Measurements from ENCODE around the gene CRPPA.
"Not testable (repeated sequence)": the region's sequence is repeated elsewhere in the genome, so short reads cannot be mapped to it uniquely, and the experiment has no call there.

The CRPPA gene

DNA sequence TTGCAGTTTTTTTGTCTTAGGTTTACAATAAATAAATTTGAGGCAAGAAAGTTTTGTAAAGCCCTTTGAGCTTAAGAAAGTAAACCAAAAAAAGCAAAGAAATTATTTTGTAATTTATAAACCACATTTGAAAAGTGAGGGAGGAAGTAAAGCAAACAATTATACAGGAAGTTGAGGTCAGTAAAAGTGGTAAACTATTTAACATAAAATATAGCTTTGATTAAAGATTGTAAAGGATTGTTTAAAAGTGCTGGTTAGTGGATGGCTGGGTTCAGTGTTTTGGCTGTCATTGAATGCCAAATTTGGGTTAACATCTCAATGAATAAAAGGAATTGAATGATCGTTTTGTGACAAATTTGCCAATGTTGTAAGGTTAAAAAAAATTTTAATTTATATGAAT lies 34.3 kb upstream of the CRPPA start:
- POLR2A ChIA-PET, result no interaction called here
- DNase-seq (ENCODE audit: extremely low spot score), result no peak
- TF ChIP-seq ARNT (IDR thresholded peaks at IDR 0.05) (no peak), ZNF384 (IDR thresholded peaks at IDR 0.05) (no peak), TARDBP (IDR thresholded peaks at IDR 0.05) (no peak), ELF4 (IDR thresholded peaks at IDR 0.05) (no peak)
- CTCF ChIA-PET, result no interaction called here

DNA sequence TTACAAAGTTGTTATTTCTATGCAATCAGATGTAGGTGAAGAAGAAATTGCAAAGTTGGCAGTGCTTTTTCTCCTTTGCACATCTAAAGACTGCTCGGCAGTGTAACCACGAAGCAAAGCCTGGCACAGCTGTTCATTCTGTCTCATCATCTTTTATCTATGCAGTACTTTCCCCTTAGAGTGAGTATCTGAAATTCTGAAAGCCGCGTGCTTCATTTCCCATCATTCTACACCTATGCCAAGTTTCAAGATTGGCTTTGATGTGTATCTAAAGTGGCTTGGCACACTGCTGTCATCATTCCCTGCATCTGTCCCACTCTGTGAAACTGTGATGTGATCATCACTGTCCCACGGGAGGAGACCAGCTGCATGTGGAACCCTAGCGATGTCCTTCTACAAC lies 29.0 kb upstream of the CRPPA start:
- no peak for DNase-seq (ENCODE audit: extremely low spot score)
- CTCF ChIA-PET, result interaction anchor here (1.0 kb wide), 1 partner anchor 10 kb away, joined by 3 read pairs; no protein-coding TSS in a partner anchor
- POLR2A ChIA-PET, result no interaction called here
- TF ChIP-seq ELF4 (IDR thresholded peaks at IDR 0.05) (no peak), L3MBTL2 (conservative IDR thresholded peaks at IDR 0.05) (no peak), LEF1 (IDR thresholded peaks at IDR 0.05; ENCODE audit: borderline replicate concordance) (no peak), SP1 (IDR thresholded peaks at IDR 0.05) (no peak), CTBP1 (IDR thresholded peaks at IDR 0.05; ENCODE audit: borderline replicate concordance) (no peak), ARNT (IDR thresholded peaks at IDR 0.05) (no peak), FOXA1 (IDR thresholded peaks at IDR 0.05) (no peak), FOXK2 (IDR thresholded peaks at IDR 0.05) (no peak), BHLHE40 (IDR thresholded peaks at IDR 0.05; ENCODE audit: borderline replicate concordance) (no peak), NFRKB (IDR thresholded peaks at IDR 0.05) (no peak), ZNF384 (IDR thresholded peaks at IDR 0.05) (no peak), SUZ12 (IDR thresholded peaks at IDR 0.05) (no peak), TARDBP (IDR thresholded peaks at IDR 0.05) (no peak)

DNA sequence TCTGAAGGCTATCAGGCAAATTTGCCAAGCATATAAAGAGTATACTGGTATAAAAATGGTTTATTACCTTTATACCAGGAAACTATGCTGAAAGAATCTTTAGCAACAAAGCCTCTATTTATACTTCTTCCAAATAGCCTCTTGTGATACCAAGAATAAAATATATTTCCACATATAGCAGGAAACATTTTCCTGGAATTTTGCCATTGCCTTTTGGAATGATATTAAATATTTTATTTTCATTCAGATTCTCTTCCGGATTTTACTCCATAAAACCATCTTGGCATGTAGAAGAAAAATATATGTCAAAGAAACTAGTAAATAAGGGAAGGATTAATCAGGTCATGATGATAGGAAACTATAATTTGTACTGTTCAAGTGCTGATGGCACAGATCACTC lies 26.5 kb upstream of the CRPPA start:
- DNase-seq (ENCODE audit: extremely low spot score), result no peak
- ChIA-PET CTCF (no interaction called here), POLR2A (interaction anchor here (1.6 kb wide), 1 partner anchor 28 kb away, joined by 3 read pairs; no protein-coding TSS in a partner anchor)
- no peak for TF ChIP-seq ARNT (IDR thresholded peaks at IDR 0.05)
- TF ChIP-seq L3MBTL2 (conservative IDR thresholded peaks at IDR 0.05), result no peak
- no peak for TF ChIP-seq FOXK2 (IDR thresholded peaks at IDR 0.05)
- no peak for TF ChIP-seq NFRKB (IDR thresholded peaks at IDR 0.05)
- TF ChIP-seq LEF1 (IDR thresholded peaks at IDR 0.05; ENCODE audit: borderline replicate concordance), result no peak
- TF ChIP-seq FOXA1 (IDR thresholded peaks at IDR 0.05), result no peak
- TF ChIP-seq FOXM1 (IDR thresholded peaks at IDR 0.05; ENCODE audit: borderline replicate concordance), result no peak
- no peak for TF ChIP-seq ELF4 (IDR thresholded peaks at IDR 0.05)
- TF ChIP-seq HDGF (IDR thresholded peaks at IDR 0.05; ENCODE audit: borderline replicate concordance), result no peak

DNA sequence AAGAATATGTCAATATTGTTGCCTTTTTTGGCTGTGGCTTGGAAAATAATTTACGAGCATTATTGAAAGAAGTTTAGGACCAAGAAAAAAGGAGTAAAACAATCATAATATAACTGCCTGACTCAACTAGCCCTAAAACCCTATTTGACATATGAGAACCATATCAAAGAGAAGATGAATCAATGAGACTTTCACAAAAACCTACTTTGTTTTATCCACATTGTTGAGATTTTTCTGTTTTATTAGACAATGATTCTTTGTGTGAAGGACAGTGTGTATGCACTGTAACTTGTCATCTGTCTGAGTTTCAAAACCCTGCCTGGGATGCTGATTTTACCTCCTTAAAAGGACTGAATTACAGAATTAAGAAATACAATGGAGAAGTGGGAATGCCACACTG lies 25.2 kb upstream of the CRPPA start:
- ChIA-PET CTCF (no interaction called here), POLR2A (no interaction called here)
- DNase-seq (ENCODE audit: extremely low spot score), result no peak
- no peak for TF ChIP-seq ELF4 (IDR thresholded peaks at IDR 0.05)
- TF ChIP-seq FOXA1 (IDR thresholded peaks at IDR 0.05), result no peak
- no peak for TF ChIP-seq HDGF (IDR thresholded peaks at IDR 0.05; ENCODE audit: borderline replicate concordance)
- no peak for TF ChIP-seq NFRKB (IDR thresholded peaks at IDR 0.05)
- TF ChIP-seq L3MBTL2 (conservative IDR thresholded peaks at IDR 0.05), result no peak
- no peak for TF ChIP-seq SP1 (IDR thresholded peaks at IDR 0.05)
- TF ChIP-seq LEF1 (IDR thresholded peaks at IDR 0.05; ENCODE audit: borderline replicate concordance), result no peak
- TF ChIP-seq FOXK2 (IDR thresholded peaks at IDR 0.05), result no peak
- TF ChIP-seq, protein P1, sequence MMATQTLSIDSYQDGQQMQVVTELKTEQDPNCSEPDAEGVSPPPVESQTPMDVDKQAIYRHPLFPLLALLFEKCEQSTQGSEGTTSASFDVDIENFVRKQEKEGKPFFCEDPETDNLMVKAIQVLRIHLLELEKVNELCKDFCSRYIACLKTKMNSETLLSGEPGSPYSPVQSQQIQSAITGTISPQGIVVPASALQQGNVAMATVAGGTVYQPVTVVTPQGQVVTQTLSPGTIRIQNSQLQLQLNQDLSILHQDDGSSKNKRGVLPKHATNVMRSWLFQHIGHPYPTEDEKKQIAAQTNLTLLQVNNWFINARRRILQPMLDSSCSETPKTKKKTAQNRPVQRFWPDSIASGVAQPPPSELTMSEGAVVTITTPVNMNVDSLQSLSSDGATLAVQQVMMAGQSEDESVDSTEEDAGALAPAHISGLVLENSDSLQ (IDR thresholded peaks at IDR 0.05), result no peak
- TF ChIP-seq BHLHE40 (IDR thresholded peaks at IDR 0.05; ENCODE audit: borderline replicate concordance), result no peak
- TF ChIP-seq ZNF384 (IDR thresholded peaks at IDR 0.05), result no peak
- no peak for TF ChIP-seq CTBP1 (IDR thresholded peaks at IDR 0.05; ENCODE audit: borderline replicate concordance)
- TF ChIP-seq FOXM1 (IDR thresholded peaks at IDR 0.05; ENCODE audit: borderline replicate concordance), result no peak
- TF ChIP-seq SUZ12 (IDR thresholded peaks at IDR 0.05), result no peak
- TF ChIP-seq ARNT (IDR thresholded peaks at IDR 0.05), result no peak

DNA sequence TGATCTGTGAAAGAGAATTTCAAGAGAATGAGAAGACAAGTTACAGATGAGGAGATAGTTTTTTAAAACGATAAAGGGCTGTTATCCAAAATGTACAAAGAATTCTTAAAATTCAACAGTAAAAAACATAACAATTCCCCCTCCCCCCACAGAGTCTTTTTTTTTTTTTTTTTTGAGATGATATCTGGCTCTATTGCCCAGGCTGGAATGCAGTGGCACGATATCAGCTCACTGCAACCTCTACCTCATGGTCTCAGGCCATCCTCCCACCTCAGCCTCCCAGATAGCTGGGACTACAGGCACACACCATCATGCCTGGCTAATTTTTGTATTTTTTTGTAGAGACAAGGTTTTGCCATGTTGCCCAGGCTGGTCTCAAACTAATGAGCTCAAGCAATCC lies 22.5 kb upstream of the CRPPA start:
- DNase-seq (ENCODE audit: extremely low spot score); POLR2A ChIA-PET; CTCF ChIA-PET: not testable (repeated sequence)

DNA sequence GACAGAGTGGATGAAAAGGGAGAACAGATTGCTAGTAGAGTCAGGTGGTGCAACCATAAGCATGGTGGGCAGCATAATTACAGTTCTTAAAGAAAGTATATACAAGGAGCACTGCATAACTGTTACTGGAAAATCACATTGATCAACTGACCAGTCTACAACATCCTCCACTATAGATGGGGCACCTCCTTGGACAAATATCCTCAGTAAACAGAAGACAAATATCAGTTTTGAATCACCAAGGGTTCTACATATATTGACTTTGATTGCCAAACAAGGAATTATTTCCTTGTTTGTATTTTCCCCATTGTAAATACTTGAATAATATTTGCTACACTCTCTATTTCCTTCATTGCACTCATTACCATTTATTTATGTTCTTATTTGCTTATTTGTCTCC lies 17.6 kb upstream of the CRPPA start:
- ChIA-PET CTCF (interaction anchor here (0.6 kb wide), 1 partner anchor 475 kb away, joined by 3 read pairs; no protein-coding TSS in a partner anchor), POLR2A (no interaction called here)
- no peak for DNase-seq (ENCODE audit: extremely low spot score)
- TF ChIP-seq HDGF (IDR thresholded peaks at IDR 0.05; ENCODE audit: borderline replicate concordance) (no peak), FOXK2 (IDR thresholded peaks at IDR 0.05) (no peak), TARDBP (IDR thresholded peaks at IDR 0.05) (no peak), BHLHE40 (IDR thresholded peaks at IDR 0.05; ENCODE audit: borderline replicate concordance) (no peak), FOXA1 (IDR thresholded peaks at IDR 0.05) (no peak), LEF1 (IDR thresholded peaks at IDR 0.05; ENCODE audit: borderline replicate concordance) (no peak), SUZ12 (IDR thresholded peaks at IDR 0.05) (no peak), FOXM1 (IDR thresholded peaks at IDR 0.05; ENCODE audit: borderline replicate concordance) (no peak), L3MBTL2 (conservative IDR thresholded peaks at IDR 0.05) (no peak), NFRKB (IDR thresholded peaks at IDR 0.05) (no peak), CTBP1 (IDR thresholded peaks at IDR 0.05; ENCODE audit: borderline replicate concordance) (no peak), ZNF384 (IDR thresholded peaks at IDR 0.05) (no peak), ELF4 (IDR thresholded peaks at IDR 0.05) (no peak), SP1 (IDR thresholded peaks at IDR 0.05) (no peak)
- TF ChIP-seq, protein P1 (IDR thresholded peaks at IDR 0.05), result no peak

DNA sequence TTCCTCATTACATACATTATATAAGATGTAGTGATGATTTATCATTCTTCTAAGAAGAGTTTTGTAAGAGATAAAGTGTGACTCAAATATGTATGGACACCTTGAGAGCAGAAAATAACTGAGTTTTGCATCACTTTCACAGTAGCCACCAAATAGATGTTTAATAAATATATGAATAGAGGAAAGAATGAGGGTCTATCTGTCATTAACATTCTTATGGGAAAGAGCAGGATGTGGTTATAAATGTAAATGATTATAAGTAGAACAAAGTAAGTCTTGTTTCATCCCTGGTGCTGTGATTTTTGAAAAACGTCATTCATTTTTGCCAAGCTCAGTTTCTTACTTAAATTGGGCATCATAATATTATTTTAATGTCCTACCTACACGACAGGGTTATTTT lies 15.0 kb upstream of the CRPPA start:
- ChIA-PET CTCF (interaction anchor here (1.3 kb wide), 1 partner anchor 128 kb away, joined by 6 read pairs; no protein-coding TSS in a partner anchor), POLR2A (interaction anchor here (3.7 kb wide), 1 partner anchor 16 kb away, joined by 13 read pairs; the partner anchor contains the start of gene CRPPA)
- DNase-seq (ENCODE audit: extremely low spot score), result no peak
- TF ChIP-seq SUZ12 (IDR thresholded peaks at IDR 0.05), result no peak
- TF ChIP-seq LEF1 (IDR thresholded peaks at IDR 0.05; ENCODE audit: borderline replicate concordance), result no peak
- no peak for TF ChIP-seq L3MBTL2 (conservative IDR thresholded peaks at IDR 0.05)
- TF ChIP-seq FOXK2 (IDR thresholded peaks at IDR 0.05), result no peak
- TF ChIP-seq FOXA1 (IDR thresholded peaks at IDR 0.05), result no peak
- TF ChIP-seq SP1 (IDR thresholded peaks at IDR 0.05), result no peak
- TF ChIP-seq, protein P1 (IDR thresholded peaks at IDR 0.05), result no peak
- no peak for TF ChIP-seq TARDBP (IDR thresholded peaks at IDR 0.05)
- no peak for TF ChIP-seq ELF4 (IDR thresholded peaks at IDR 0.05)
- TF ChIP-seq NFRKB (IDR thresholded peaks at IDR 0.05), result no peak
- no peak for TF ChIP-seq HDGF (IDR thresholded peaks at IDR 0.05; ENCODE audit: borderline replicate concordance)
- no peak for TF ChIP-seq ZNF384 (IDR thresholded peaks at IDR 0.05)
- no peak for TF ChIP-seq BHLHE40 (IDR thresholded peaks at IDR 0.05; ENCODE audit: borderline replicate concordance)
- TF ChIP-seq ARNT (IDR thresholded peaks at IDR 0.05), result no peak
- no peak for TF ChIP-seq FOXM1 (IDR thresholded peaks at IDR 0.05; ENCODE audit: borderline replicate concordance)
- TF ChIP-seq CTBP1 (IDR thresholded peaks at IDR 0.05; ENCODE audit: borderline replicate concordance), result no peak

All from HEK293T (cell line).